ENCODE measurements around the gene ITGB1BP1. TPM values are rescaled to one million over a fixed set of nuclear protein-coding genes. Genes with fewer than 3 reads are reported as not detected.

Gene ITGB1BP1
- total and polyA plus RNA-seq, 8 donors, result 10.8 to 55.4 (median 22.7) TPM

GRCh38 chr2:9377461-9378097 lies 45.7 kb downstream of the ITGB1BP1 start:
- intact Hi-C loops (cut with DNase I), result no loop called here
- FAIRE-seq, result no peak
- no peak for DNase-seq
- WGBS, 2 donors, result 86 to 89% methylated on average over 9 of the region's 9 CpGs
- Histone ChIP-seq H3K36me3 (no peaks in the 10 kb centered on the region), H3K27ac (peak overlapping the region in 1 of 4 donors; percentile 2), H3K4me1 (no peaks in the 10 kb centered on the region), H3K4me3 (no peak overlapping the region), H3K27me3 (no peaks in the 10 kb centered on the region), H3K9me3 (no peaks in the 10 kb centered on the region)
- TF ChIP-seq, protein P1, sequence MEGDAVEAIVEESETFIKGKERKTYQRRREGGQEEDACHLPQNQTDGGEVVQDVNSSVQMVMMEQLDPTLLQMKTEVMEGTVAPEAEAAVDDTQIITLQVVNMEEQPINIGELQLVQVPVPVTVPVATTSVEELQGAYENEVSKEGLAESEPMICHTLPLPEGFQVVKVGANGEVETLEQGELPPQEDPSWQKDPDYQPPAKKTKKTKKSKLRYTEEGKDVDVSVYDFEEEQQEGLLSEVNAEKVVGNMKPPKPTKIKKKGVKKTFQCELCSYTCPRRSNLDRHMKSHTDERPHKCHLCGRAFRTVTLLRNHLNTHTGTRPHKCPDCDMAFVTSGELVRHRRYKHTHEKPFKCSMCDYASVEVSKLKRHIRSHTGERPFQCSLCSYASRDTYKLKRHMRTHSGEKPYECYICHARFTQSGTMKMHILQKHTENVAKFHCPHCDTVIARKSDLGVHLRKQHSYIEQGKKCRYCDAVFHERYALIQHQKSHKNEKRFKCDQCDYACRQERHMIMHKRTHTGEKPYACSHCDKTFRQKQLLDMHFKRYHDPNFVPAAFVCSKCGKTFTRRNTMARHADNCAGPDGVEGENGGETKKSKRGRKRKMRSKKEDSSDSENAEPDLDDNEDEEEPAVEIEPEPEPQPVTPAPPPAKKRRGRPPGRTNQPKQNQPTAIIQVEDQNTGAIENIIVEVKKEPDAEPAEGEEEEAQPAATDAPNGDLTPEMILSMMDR (IDR thresholded peaks at IDR 0.05), result no peak
- ATAC-seq, result no peak

DNA sequence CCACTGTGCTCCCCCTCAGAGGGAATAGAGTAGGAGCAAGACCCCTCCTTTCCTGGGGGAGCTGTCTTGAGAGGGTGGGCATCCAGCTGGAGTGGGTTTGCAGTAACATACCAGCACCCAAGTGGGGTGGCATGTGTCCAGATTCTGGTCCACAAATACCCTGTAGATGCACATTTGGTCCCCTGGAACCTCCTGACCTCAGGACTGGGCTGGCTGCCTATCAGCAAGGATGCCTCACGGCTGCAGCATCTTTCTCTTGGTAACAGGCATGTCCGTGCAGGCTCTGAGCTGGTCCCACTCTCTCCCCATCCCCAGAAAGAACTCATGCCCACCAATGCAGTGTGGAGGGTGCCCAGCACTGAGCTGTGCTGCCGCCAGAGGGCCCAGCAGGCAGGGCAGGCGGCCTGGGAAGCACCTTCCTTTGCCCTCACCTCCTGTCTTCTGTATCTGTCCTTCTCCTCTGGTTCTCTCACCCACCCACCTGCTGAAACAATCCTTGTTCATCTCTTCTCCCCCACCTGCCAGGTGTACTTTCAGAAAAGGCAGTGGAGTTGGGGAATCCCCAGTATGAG lies 47.4 kb downstream of the ITGB1BP1 start:
- Histone ChIP-seq H3K9me3 (no peaks in the 10 kb centered on the region), H3K4me1 (no peaks in the 10 kb centered on the region), H3K27ac (no peak overlapping the region), H3K36me3 (no peaks in the 10 kb centered on the region), H3K4me3 (no peak overlapping the region), H3K27me3 (no peaks in the 10 kb centered on the region)
- intact Hi-C loops (cut with DNase I), result no loop called here
- 84 to 89% methylated on average over 4 of the region's 4 CpGs for WGBS, 2 donors
- ATAC-seq (no peak), DNase-seq (no peak), FAIRE-seq (no peak)
- TF ChIP-seq, protein P1 (IDR thresholded peaks at IDR 0.05), result no peak

- no peaks in the 10 kb centered on the region for H3K27me3 ChIP-seq
- H3K9me3 ChIP-seq, result no peaks in the 10 kb centered on the region
- no peak overlapping the region for H3K27ac ChIP-seq
- ATAC-seq (no peak), DNase-seq (no peak), FAIRE-seq (no peak)
- H3K4me3 ChIP-seq, result no peak overlapping the region
- H3K36me3 ChIP-seq, result no peaks in the 10 kb centered on the region
- intact Hi-C loops (cut with DNase I), result no loop called here
- H3K4me1 ChIP-seq, result no peaks in the 10 kb centered on the region
- TF ChIP-seq, protein P1 (IDR thresholded peaks at IDR 0.05), result no peak
- WGBS, 2 donors, result 96% methylated on average over 18 of the region's 18 CpGs
Observed at GRCh38 chr2:9374071-9374730, 49.1 kb downstream of the ITGB1BP1 start.

GRCh38 chr2:9373476-9373875 lies 49.9 kb downstream of the ITGB1BP1 start:
- DNase-seq (no peak), FAIRE-seq (no peak), ATAC-seq (no peak)
- intact Hi-C loops (cut with DNase I), result no loop called here
- Histone ChIP-seq H3K27ac (no peak overlapping the region), H3K4me1 (no peaks in the 10 kb centered on the region), H3K4me3 (no peak overlapping the region), H3K27me3 (no peaks in the 10 kb centered on the region), H3K9me3 (no peaks in the 10 kb centered on the region), H3K36me3 (no peaks in the 10 kb centered on the region)
- 88 to 89% methylated on average over 6 of the region's 6 CpGs for WGBS, 2 donors
- TF ChIP-seq, protein P1 (IDR thresholded peaks at IDR 0.05), result no peak

GRCh38 chr2:9373047-9373446 lies 50.3 kb downstream of the ITGB1BP1 start:
- Histone ChIP-seq H3K36me3 (peaks cover 0 to under 1% (median 0%) of the 10 kb centered on the region in 3 donors), H3K4me1 (no peaks in the 10 kb centered on the region), H3K9me3 (no peaks in the 10 kb centered on the region), H3K27me3 (no peaks in the 10 kb centered on the region), H3K27ac (no peak overlapping the region), H3K4me3 (no peak overlapping the region)
- TF ChIP-seq, protein P1 (IDR thresholded peaks at IDR 0.05), result no peak
- WGBS, 2 donors, result 94 to 99% methylated on average over 17 of the region's 17 CpGs
- no peak for FAIRE-seq
- intact Hi-C loops (cut with DNase I), result no loop called here
- DNase-seq, result no peak
- no peak for ATAC-seq

Data from pancreas (tissue), 10 donors.